Liver (tissue), 9 donors: ENCODE results near the gene FAM227B. TPM values are rescaled to one million over a fixed set of nuclear protein-coding genes. Genes with fewer than 3 reads are reported as not detected.

Experiments used
- DNase-seq: peaks from one replicate; pipeline ENCODE4 v3.0.0-alpha.2; 2017; ENCODE audit warnings: low spot score
- H3K27ac ChIP-seq, 2 donors: one replicate each; pipeline ENCODE4 v1.7.0; 2013; ENCODE audit warnings: inconsistent platforms in 2 of 2, low read length in 2 of 2, control low read depth in 1 of 2, low read depth in 1 of 2, mild to moderate bottlenecking in 1 of 2
- H3K27me3 ChIP-seq, 4 donors: one replicate each; pipeline versions ENCODE4 v1.6.1 to v1.7.0; 2013; ENCODE audit warnings: low read length in 3 of 4, inconsistent platforms in 1 of 4, mild to moderate bottlenecking in 1 of 4, moderate library complexity in 1 of 4; ENCODE audit not compliant: control insufficient read depth in 4 of 4, insufficient read depth in 4 of 4
- H3K36me3 ChIP-seq, 4 donors: one replicate each; pipeline versions ENCODE4 v1.6.1 to v1.7.0; 2013; ENCODE audit warnings: low read length in 3 of 4, mild to moderate bottlenecking in 3 of 4, low read depth in 1 of 4, moderate library complexity in 1 of 4; ENCODE audit not compliant: control insufficient read depth in 4 of 4, insufficient read depth in 3 of 4
- H3K4me1 ChIP-seq, 4 donors: one replicate each; pipeline versions ENCODE4 v1.6.1 to v1.7.0; 2013; ENCODE audit warnings: low read length in 3 of 4, mild to moderate bottlenecking in 3 of 4, moderate library complexity in 1 of 4; ENCODE audit not compliant: control insufficient read depth in 4 of 4, insufficient read depth in 4 of 4
- H3K4me3 ChIP-seq, 3 donors: one replicate each; pipeline versions ENCODE4 v1.6.1 to v1.7.0; 2013; ENCODE audit warnings: low read length in 3 of 3, control low read depth in 1 of 3, low read depth in 1 of 3, mild to moderate bottlenecking in 1 of 3
- H3K9ac ChIP-seq, 2 donors: one replicate each; pipeline ENCODE4 v1.7.0; 2013; ENCODE audit warnings: low read length in 2 of 2, mild to moderate bottlenecking in 2 of 2, moderate library complexity in 2 of 2, control low read depth in 1 of 2, low read depth in 1 of 2
- H3K9me3 ChIP-seq, 4 donors: one replicate each; pipeline versions ENCODE4 v1.6.1 to v1.7.0; 2013; ENCODE audit warnings: low read length in 3 of 4; ENCODE audit not compliant: control insufficient read depth in 4 of 4
- ATF3 ChIP-seq: IDR thresholded peaks from 2 replicates; pipeline ENCODE4 v1.6.1; 2016; ENCODE audit warnings: antibody characterized with exemption
- EGR1 ChIP-seq, 2 donors: IDR thresholded peaks; 2 replicates each; pipeline ENCODE4 v1.6.1; 2016 to 2018; ENCODE audit warnings: antibody characterized with exemption in 2 of 2, low read depth in 2 of 2
- FOXA1 ChIP-seq: IDR thresholded peaks from 2 replicates; pipeline ENCODE4 v1.6.1; 2016; ENCODE audit warnings: antibody characterized with exemption
- FOXA2 ChIP-seq: IDR thresholded peaks from 2 replicates; pipeline ENCODE4 v1.6.1; 2016; ENCODE audit warnings: antibody characterized with exemption
- GABPA ChIP-seq, 2 donors: IDR thresholded peaks in 1 of 2; conservative IDR thresholded peaks in 1 of 2; 2 replicates each; pipeline ENCODE4 v1.6.1; 2016; ENCODE audit warnings: antibody characterized with exemption in 2 of 2, mild to moderate bottlenecking in 1 of 2, moderate library complexity in 1 of 2
- HNF4A ChIP-seq, 2 donors: conservative IDR thresholded peaks; 2 replicates each; pipeline ENCODE4 v1.6.1; 2016; ENCODE audit warnings: antibody characterized with exemption in 2 of 2, mild to moderate bottlenecking in 2 of 2
- HNF4G ChIP-seq: IDR thresholded peaks from 2 replicates; pipeline ENCODE4 v1.6.1; 2016; ENCODE audit warnings: antibody characterized with exemption
- JUND ChIP-seq, 2 donors: IDR thresholded peaks; 2 replicates each; pipeline ENCODE4 v1.6.1; 2016; ENCODE audit warnings: antibody characterized with exemption in 2 of 2
- MAX ChIP-seq: IDR thresholded peaks from 2 replicates; pipeline ENCODE4 v1.6.1; 2016; ENCODE audit warnings: antibody characterized with exemption
- NR2F2 ChIP-seq: IDR thresholded peaks from 2 replicates; pipeline ENCODE4 v1.6.1; 2016; ENCODE audit warnings: antibody characterized with exemption
- RAD21 ChIP-seq, 2 donors: IDR thresholded peaks; 2 replicates each; pipeline ENCODE4 v1.6.1; 2016; ENCODE audit warnings: antibody characterized with exemption in 2 of 2, mild to moderate bottlenecking in 2 of 2
- REST ChIP-seq: IDR thresholded peaks from 2 replicates; pipeline ENCODE4 v1.6.1; 2016; ENCODE audit warnings: antibody characterized with exemption, mild to moderate bottlenecking
- RXRA ChIP-seq, 2 donors: IDR thresholded peaks; 2 replicates each; pipeline ENCODE4 v1.6.1; 2017 to 2018; ENCODE audit warnings: antibody characterized with exemption in 2 of 2, mild to moderate bottlenecking in 1 of 2
- SP1 ChIP-seq: IDR thresholded peaks from 2 replicates; pipeline ENCODE4 v1.6.1; 2018; ENCODE audit warnings: antibody characterized with exemption, mild to moderate bottlenecking
- TAF1 ChIP-seq: conservative IDR thresholded peaks from 2 replicates; pipeline ENCODE4 v1.6.1; 2016; ENCODE audit warnings: antibody characterized with exemption, mild to moderate bottlenecking
- YY1 ChIP-seq: IDR thresholded peaks from 2 replicates; pipeline ENCODE4 v1.6.1; 2016; ENCODE audit warnings: antibody characterized with exemption, mild to moderate bottlenecking
- WGBS: extraction: QIAGEN DNeasy Blood & Tissue Kit; methylation state at CpG from one replicate; pipeline ENCODE4 v1.1.7; 2013; 5-methylcytosine and 5-hydroxymethylcytosine counted together
- polyA plus RNA-seq, 2 donors: library from polyadenylated mRNA; stranded (reverse) in 1 of 2; unstranded in 1 of 2; fragments of 200-250 nt in 1 of 2; fragments of >200 nt in 1 of 2; fragmentation: Nextera tagmentation in 1 of 2; extraction: Ambion mirVana in 1 of 2; gene quantifications; one replicate each; pipeline versions ENCODE4 v1.2.1 to v1.2.3, GENCODE V29; 2013 to 2015
- total RNA-seq, 2 donors: library from RNA; depleted of rRNA; stranded (reverse); fragments of >200 nt; gene quantifications; one replicate each; pipeline ENCODE4 v1.2.3, GENCODE V29; 2014
- TF ChIP-seq, protein P1 (sequence below): IDR thresholded peaks from 2 replicates; pipeline ENCODE4 v1.6.1; 2016; ENCODE audit warnings: antibody characterized with exemption
- TF ChIP-seq, protein P2 (sequence below): fragments of 150-350 bp; IDR thresholded peaks from 2 replicates; pipeline ENCODE4 v1.5.1; 2017; ENCODE audit warnings: improper control_type of control experiment, low read depth, low read length; ENCODE audit not compliant: missing input control
- donor health status: healthy.
- donor health status: healthy.
- donor health status: healthy.
- donor health status: healthy.
- donor health status: healthy.

Gene FAM227B
- total and polyA plus RNA-seq, 4 donors = 1.3 to 5.1 (median 3.8) TPM

GRCh38 chr15:49315391-49315823 is 305.2 kb downstream of the FAM227B start (continued):
- TF ChIP-seq YY1 = no peak

- WGBS = 89% methylated on average over 1 of the region's 1 CpG
- H3K9ac ChIP-seq = no peak overlapping the region
- peaks cover 0 to 10% (median 2%) of the 10 kb centered on the region in 4 donors for H3K36me3 ChIP-seq
- no peaks in the 10 kb centered on the region for H3K4me1 ChIP-seq
- no peak for DNase-seq
- H3K9me3 ChIP-seq = no peaks in the 10 kb centered on the region
- H3K4me3 ChIP-seq = no peak overlapping the region
- no peak for TF ChIP-seq RAD21 (IDR thresholded peaks at IDR 0.05)
- TF ChIP-seq NR2F2 = no peak
- no peak for TF ChIP-seq JUND (IDR thresholded peaks at IDR 0.05)
- no peak for TF ChIP-seq REST
- TF ChIP-seq EGR1 (IDR thresholded peaks at IDR 0.05; ENCODE audit: low read depth in 2 of 2) = no peak
- no peak for TF ChIP-seq ATF3
- TF ChIP-seq TAF1 = no peak
- TF ChIP-seq HNF4G = no peak
- no peak for TF ChIP-seq FOXA1
- no peak for TF ChIP-seq SP1
- TF ChIP-seq HNF4A (conservative IDR thresholded peaks at IDR 0.05) = no peak
- TF ChIP-seq YY1 = no peak
- TF ChIP-seq GABPA (IDR thresholded peaks at IDR 0.05 in 1 of 2, conservative IDR thresholded peaks at IDR 0.05 in 1 of 2) = no peak
- TF ChIP-seq MAX = no peak
- TF ChIP-seq, protein P1, sequence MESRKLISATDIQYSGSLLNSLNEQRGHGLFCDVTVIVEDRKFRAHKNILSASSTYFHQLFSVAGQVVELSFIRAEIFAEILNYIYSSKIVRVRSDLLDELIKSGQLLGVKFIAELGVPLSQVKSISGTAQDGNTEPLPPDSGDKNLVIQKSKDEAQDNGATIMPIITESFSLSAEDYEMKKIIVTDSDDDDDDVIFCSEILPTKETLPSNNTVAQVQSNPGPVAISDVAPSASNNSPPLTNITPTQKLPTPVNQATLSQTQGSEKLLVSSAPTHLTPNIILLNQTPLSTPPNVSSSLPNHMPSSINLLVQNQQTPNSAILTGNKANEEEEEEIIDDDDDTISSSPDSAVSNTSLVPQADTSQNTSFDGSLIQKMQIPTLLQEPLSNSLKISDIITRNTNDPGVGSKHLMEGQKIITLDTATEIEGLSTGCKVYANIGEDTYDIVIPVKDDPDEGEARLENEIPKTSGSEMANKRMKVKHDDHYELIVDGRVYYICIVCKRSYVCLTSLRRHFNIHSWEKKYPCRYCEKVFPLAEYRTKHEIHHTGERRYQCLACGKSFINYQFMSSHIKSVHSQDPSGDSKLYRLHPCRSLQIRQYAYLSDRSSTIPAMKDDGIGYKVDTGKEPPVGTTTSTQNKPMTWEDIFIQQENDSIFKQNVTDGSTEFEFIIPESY = no peak
- TF ChIP-seq, protein P2, sequence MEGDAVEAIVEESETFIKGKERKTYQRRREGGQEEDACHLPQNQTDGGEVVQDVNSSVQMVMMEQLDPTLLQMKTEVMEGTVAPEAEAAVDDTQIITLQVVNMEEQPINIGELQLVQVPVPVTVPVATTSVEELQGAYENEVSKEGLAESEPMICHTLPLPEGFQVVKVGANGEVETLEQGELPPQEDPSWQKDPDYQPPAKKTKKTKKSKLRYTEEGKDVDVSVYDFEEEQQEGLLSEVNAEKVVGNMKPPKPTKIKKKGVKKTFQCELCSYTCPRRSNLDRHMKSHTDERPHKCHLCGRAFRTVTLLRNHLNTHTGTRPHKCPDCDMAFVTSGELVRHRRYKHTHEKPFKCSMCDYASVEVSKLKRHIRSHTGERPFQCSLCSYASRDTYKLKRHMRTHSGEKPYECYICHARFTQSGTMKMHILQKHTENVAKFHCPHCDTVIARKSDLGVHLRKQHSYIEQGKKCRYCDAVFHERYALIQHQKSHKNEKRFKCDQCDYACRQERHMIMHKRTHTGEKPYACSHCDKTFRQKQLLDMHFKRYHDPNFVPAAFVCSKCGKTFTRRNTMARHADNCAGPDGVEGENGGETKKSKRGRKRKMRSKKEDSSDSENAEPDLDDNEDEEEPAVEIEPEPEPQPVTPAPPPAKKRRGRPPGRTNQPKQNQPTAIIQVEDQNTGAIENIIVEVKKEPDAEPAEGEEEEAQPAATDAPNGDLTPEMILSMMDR = no peak
- no peak for TF ChIP-seq RXRA (IDR thresholded peaks at IDR 0.05)
- no peak for TF ChIP-seq FOXA2
- H3K27ac ChIP-seq = no peak overlapping the region
- no peaks in the 10 kb centered on the region for H3K27me3 ChIP-seq
These were observed 305.9 kb downstream of the FAM227B start for GRCh38 chr15:49314716-49315115.
